HG03175 (cell line): ENCODE measurements around the gene DHX38.
"Not testable (repeated sequence)": the region's sequence is repeated elsewhere in the genome, so short reads cannot be mapped to it uniquely, and the experiment has no call there.

Experiments
- ATAC-seq: cut with Tn5 transposase; IDR thresholded peaks from one replicate; pipeline ENCODE4 v1.9.1; 2021; ENCODE audit warnings: mild to moderate bottlenecking, moderate library complexity; ENCODE audit not compliant: unreplicated experiment

DHX38 gene

DNA sequence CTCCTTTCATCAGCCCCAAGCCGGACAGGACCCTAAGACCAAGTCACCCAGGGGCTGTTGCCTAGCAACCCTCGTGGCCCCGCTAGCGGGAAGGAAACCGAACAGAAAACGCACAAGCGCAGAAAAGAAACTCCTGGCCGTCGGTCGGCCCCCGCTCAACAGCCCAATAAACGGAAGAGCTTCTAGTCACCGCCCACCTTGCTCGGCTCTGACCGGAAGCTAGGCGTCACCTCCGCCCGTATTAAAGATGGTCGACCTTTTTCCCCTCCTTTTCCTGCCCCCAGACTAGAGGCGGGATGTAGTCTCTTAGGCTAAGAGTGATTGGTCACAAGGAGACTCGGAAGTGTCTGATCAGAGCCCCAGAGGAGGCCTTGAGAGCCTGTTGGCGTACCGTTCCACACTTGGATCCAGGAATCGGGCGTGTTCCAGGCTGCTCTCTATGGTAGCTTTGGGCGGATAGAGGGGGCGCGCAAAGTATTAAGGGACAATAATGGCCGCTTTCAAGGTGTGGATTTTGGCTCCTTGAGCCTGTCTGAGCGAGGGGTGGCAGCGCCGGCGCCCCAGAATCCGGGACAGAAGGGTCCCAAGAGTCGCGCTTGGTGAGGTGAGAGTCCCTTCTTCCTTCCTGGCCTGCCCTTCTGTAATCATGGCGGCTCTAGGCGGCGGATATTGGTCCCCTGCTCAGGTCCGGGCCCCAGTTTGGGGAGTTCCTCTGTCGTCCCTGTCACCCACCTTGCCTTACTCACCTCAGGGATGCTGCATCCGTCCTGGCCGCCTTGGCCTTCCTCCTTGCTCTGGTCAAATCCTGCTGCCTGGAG lies at the start of gene DHX38, which contains the start of gene TXNL4B:
DHX38 (plus strand) TSS at position 400 of the 818 bp plus-strand sequence. CDS start 2,311 bp downstream, outside the sequence.
TXNL4B (minus strand) TSS at position 173 of the 818 bp plus-strand sequence. CDS start 2,871 bp downstream, outside the sequence.
- ATAC-seq: peak; percentile 98

DNA sequence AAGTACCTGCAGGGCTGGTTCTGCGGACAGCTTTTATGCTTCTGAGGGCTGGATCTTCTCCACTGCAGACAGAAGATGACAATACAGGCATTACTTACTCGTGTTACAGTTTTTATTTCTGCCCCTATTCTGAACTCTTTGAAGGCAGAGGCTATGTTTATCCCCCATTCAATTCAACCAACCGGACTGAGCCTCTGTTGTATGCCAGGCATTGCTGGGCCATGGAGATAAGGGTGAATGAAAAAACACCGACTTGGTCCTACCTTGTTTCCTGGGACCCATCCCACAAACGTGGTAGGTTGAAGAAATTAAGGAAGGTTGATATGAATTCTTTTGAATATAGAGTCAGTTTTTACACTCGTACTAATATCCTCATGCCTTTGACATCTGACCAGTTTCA lies 49.4 kb upstream of the DHX38 start:
- ATAC-seq: no peak

DNA sequence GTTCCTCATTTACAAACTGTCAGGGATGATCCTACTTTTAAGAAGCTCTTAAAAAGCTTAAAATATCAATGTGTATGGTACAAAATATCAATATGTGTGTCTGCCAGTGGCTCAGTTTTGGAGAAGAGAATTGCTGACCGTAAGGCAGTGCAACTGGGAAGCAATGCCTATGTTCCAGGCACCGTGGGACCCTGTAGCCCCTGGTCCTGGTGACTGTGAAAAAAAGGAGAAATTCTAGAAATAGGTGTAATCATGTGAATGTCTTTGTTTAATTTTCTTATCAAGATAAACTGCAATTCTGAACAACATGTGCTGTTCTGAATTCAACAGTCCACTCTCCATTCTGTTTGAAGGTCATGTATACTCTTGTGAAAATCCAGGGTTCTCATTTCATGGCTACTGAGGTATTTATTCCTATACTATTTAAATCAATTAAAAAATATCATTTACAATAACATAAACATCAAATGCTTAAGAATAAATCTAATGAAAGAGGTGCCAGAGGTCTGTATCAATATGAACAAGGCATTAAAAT lies 48.8 kb upstream of the DHX38 start:
- ATAC-seq: no peak

DNA sequence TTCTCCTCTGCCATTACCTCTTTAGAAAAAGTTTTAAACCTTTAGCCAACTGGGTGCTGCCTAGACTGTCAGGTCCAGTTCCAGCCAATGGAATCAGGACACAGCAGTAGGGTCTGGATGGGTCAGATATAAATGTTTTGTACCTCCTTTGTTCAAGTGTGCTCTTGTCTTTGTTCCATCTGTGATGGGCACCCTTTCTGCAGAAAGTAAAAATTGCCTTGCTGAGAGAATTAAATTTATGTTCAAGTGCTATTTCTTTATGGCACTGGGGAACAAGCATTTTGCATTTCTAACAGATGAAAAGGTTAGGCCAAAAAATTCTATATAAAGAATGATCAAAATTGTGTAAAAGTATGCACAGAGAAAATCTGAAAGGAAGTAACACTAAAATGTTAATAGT lies 44.5 kb upstream of the DHX38 start:
- no peak for ATAC-seq

DNA sequence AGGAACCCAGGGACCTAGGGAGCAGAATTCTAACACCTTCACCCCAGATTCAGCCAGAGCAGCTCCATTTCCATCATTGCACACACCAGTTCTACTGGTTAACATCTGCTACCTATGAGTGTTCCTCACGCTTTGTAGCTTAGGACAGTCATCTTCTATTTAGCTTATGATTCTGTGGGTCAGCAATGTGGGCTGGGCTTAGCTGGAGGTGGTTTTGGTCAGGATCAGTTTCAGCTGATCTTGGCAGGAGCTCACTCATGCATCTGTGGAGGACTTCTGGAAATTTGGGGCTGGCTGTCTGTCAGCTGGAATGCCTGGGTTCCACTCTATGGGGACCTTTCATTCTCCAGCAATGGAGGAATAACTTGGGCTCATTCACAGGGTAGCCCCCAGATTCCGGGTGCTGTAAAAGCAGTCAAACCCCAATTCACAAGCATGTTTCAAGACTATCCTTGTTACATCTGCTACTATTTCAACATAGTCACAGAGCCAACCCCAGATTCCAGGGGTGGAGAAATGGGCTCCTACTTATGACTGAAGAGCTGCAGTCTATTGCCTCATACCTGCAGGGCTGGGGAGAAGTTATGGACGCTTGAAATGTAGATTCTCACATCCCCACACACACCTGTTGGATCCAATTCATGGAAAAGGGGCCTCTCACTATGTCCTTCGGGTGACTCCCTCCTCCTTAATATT lies 42.7 kb upstream of the DHX38 start:
- ATAC-seq: no peak

DNA sequence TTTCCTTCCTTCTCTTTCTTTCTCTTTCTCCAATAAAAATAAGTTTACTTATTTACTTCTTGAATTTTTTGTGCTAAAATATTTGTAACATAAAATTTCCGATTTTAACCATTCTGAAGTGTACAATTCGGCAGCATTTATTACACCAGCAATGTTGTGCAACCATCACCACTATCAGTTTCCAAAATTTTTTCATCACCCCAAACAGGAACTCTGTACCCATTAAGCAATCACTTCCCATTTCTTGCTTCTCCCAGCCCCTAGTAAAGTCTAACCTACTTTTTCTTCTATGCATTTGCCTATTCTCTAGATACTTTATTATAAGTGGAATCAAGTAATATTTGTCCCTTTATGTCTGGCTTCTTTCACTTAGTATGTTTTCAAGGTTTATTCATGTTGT lies 41.8 kb upstream of the DHX38 start:
- no peak for ATAC-seq

DNA sequence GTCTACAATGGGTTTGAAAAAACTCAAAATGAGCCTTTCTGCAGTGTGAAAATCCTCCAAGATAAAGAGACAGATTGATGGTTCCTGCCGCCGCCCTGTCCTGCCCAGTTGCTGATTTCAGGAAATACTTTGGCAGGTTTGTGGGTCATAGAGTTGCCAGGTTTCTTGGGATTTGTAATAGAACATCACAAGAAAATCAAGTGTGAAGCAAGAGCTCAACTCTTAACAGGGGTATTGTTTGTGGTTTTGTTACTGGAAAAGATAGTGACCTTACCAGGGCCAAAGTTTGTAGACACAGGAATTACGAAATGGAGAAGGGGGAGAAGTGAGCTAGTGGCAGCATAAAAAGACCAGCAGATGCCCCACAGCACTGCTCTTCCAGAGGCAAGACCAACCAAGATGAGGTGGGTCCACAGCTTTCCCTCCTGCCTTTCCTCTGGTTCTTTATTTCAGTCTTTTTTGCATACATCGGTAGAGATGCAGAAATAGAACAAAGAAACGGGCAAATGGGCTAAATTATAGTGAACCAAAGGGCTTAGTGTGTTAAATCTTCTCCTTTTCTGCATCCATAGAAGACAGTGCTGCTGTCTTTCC lies 39.3 kb upstream of the DHX38 start, which contains the start of gene HP:
HP (plus strand) TSS at position 252 of the 594 bp plus-strand sequence; CDS start at position 400, 148 bp downstream.
- not testable (repeated sequence) for ATAC-seq

DNA sequence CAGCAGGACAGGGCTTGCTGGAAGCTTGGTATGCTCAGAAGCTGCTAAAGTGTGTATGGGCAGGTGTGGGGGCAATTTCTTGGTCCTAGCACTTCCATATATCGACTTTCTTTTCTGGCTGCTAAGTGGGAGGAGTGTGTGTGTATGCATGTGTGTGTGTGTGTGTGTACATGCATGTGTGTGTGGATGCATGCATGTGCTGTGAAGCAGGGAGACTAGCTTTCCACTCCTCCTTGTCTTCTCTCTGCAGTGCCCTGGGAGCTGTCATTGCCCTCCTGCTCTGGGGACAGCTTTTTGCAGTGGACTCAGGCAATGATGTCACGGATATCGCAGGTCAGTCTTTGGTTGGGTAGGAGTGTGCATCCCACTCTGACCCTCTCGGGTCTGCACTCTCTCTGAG lies 37.7 kb upstream of the DHX38 start:
- no peak for ATAC-seq

DNA sequence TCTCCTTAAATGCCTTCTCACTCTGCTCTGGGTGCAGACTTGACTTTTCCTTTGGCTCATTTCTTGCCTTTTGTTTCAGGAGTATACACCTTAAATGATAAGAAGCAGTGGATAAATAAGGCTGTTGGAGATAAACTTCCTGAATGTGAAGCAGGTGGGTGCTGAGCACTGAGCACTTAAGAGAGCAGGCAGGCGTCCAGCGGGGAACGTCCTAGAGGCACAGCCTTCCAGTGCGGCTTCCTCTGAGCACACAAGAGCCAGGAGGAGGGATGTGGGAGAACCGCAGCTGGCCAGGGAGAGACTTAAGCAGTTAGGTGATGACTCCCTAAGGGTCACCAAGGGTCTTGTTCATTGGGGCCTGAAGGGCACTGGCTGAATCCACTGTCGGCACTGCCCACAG lies 36.3 kb upstream of the DHX38 start:
- not testable (repeated sequence) for ATAC-seq

DNA sequence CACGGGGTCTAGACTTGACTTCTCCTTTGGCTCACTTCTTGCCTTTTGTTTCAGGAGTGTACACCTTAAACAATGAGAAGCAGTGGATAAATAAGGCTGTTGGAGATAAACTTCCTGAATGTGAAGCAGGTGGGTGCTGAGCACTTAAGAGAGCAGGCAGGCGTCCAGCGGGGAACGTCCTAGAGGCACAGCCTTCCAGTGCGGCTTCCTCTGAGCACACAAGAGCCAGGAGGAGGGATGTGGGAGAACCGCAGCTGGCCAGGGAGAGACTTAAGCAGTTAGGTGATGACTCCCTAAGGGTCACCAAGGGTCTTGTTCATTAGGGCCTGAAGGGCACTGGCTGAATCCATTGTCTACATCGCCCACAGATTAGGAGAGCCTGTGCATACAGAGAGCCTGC lies 34.6 kb upstream of the DHX38 start:
- ATAC-seq: not testable (repeated sequence)

DNA sequence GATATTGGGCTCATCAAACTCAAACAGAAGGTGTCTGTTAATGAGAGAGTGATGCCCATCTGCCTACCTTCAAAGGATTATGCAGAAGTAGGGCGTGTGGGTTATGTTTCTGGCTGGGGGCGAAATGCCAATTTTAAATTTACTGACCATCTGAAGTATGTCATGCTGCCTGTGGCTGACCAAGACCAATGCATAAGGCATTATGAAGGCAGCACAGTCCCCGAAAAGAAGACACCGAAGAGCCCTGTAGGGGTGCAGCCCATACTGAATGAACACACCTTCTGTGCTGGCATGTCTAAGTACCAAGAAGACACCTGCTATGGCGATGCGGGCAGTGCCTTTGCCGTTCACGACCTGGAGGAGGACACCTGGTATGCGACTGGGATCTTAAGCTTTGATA lies 33.2 kb upstream of the DHX38 start:
- no peak for ATAC-seq

DNA sequence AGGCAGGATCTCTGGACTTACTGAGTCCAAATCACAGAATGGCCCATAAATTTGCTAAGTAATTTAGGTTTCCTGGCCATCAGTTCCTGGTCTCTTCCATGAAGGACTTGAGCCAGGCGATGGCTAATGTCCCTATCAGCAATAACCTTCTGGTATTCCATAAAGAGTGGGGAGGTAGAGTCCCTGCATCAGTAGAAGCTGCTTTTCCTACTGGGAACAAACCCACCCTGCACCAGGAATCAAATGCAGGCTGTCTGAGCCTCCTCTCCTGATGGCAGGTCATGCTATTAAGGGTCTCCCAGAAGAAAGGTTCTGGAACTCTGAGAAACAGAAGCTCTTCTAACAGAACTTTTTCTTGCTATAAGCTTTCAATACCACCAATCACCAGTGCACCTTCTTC lies 32.1 kb upstream of the DHX38 start:
- no peak for ATAC-seq

DNA sequence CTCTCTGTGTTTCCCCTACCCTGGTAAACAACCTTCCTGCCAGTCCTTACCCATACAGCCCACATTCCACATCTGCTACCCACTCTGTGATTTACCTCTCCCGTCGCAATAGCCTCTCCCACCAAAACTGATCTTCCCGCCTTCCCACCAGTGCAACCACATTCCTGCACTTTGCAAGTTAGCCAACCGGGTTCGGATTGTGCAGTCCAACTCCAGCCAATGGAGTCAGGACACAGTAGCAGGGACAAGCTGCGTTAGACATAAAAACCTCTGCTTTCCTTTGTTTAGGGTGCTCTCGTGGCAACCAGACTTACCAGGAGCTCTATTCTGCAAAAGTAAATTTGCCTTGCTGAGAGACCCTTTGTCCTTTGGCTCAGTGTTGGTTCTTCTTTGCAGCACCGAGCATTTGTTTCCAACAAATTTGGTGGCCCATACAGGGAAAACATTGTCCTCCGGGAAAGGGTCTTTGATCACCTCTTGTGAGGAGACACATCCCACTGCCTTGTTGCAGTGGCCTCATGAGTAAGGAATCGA lies 29.2 kb upstream of the DHX38 start:
- ATAC-seq: no peak

DNA sequence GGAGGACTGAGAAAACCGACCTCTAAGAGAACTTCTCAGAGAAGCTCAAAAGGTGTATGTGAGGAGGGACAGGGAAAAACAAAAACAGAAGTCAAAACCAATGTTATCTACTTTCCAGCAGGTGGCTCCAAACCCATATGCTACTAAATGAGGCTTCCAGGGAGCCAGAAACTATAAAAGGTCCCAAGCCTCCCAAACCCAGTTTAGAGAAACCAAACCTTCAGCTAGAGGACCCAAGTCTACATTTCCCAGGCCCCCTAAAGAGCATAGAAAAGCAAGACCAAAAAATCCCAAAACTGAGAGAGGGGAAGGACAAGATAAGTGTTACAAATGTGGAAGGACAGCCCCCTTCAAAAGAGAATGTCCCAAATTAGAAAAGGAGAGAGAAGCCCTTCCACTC lies 26.9 kb upstream of the DHX38 start:
- ATAC-seq: no peak

DNA sequence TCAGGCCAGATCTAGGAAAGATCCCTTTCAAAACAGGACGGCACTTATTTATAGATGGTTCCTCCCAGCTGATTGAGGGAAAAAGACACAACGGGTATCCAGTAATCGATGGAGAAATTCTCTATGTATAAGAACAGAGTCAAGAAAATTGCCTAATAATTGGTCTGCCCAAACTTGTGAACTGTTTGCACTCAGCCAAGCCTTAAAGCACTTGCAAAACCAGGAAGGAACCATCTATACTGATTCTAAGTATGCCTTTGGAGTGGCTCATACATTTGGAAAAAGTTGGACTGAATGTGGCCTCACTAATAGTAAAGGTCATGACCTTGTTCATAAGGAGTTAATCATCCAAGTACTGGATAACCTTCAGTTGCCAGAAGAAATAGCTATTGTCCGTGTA lies 24.7 kb upstream of the DHX38 start:
- no peak for ATAC-seq

DNA sequence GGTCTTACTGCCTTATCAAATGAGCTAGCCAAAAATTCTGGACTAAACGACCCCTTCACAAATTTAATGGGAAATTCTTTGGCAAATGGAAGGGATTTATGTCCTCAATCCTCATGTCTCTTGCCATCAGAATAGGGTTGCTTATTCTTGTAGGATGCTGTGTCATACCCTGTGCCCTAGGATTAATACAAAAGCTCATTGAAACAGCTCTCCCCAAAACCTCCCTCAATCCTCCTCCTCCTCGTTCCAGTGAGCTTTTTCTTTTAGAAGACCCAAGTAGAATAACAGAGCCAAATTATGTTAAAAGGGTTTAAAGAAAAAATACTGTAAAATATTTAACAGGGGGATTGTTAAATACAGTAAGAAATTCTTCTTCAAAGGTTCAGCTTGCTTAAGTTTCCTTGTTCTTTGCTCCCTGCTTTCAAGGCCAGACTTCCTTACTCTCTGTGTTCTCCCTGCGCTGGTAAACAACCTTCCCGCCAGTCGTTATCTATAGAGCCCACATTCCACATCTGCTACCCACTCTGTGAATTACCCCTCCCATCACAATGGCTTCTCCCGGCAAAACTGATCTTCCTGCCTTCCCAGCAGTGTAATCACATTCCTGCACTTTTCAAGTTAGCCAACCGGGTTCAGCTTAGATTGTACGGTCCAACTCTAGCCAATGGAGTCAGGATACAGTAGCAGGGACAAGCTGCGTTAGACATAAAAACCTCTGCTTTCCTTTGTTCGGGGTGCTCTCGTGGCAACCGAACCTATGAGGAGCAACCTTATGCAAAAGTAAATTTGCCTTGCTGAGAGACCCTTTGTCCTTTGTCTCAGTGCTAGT lies 20.9 kb upstream of the DHX38 start:
- ATAC-seq: no peak

DNA sequence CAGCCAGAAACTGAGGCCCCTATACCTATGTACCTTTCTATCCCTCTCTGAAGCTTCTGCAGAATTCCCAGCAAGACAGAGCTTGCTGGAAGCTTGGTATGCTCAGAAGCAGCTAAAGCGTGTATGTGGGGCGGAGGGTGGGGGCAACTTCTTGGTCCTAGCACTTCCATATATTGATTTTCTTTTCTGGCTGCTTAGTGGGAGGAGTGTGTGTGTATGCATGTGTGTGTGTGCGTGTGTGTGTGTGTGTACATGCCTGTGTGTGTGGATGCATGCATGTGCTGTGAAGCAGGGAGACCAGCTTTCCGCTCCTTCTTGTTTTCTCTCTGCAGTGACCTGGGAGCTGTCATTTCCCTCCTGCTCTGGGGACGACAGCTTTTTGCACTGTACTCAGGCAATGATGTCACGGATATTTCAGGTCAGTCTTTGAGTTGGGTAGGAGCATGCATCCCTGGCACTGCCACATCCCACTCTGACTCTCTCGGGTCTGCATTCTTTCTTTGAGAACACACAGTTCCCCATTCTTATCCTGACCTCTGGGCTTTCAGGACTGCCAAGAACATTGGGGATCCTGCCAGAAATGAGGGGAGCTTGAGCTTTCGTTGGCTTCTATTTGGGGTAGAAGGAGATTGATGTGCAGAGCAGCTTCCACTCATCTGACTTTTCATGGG lies 20.0 kb upstream of the DHX38 start:
- no peak for ATAC-seq

DNA sequence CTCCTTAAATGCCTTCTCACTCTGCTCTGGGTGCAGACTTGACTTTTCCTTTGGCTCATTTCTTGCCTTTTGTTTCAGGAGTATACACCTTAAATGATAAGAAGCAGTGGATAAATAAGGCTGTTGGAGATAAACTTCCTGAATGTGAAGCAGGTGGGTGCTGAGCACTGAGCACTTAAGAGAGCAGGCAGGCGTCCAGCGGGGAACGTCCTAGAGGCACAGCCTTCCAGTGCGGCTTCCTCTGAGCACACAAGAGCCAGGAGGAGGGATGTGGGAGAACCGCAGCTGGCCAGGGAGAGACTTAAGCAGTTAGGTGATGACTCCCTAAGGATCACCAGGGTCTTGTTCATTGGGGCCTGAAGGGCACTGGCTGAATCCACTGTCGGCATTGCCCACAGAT lies 18.6 kb upstream of the DHX38 start:
- not testable (repeated sequence) for ATAC-seq

DNA sequence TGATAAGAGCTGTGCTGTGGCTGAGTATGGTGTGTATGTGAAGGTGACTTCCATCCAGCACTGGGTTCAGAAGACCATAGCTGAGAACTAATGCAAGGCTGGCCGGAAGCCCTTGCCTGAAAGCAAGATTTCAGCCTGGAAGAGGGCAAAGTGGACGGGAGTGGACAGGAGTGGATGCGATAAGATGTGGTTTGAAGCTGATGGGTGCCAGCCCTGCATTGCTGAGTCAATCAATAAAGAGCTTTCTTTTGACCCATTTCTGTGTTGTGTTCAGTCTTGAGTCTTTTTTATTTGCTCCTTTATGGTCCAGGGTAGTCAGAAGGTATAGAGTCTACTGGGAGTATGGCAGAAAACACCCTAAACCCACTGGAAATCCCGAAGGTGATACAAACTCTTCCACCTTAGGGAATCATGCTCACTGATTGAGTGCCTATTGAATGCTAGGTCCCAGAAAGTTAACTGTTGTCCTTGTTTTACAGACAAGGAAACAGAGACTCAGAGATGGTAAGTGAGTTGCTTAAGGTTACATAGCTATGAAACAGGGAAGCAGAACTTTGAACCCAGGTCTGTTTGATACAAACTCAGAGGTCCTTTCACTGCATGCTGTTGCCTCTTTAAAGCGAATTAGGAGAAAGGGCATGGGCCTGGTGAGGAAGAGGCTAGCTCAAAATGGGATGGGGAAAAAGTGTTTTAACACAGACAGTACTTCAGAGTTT lies 16.5 kb upstream of the DHX38 start:
- ATAC-seq: not testable (repeated sequence)
